Lower leg skin (tissue), 4 donors: Measurements from ENCODE around the gene ADCYAP1R1. TPM values are rescaled to one million over a fixed set of nuclear protein-coding genes. Genes with fewer than 3 reads are reported as not detected.
A peak's percentile ranks its signal among the peaks of the same experiment; 100 is the strongest.

ENCODE experiments used
- DNase-seq, 2 donors: peaks; one replicate each; pipeline ENCODE4 v3.0.0-alpha.2; 2019; ENCODE audit warnings: low spot score in 2 of 2
- H3K4me3 ChIP-seq: fragments of 200-600 bp; sonication (generic); 2 replicates; pipeline ENCODE4 v1.5.1; 2017; ENCODE audit warnings: mild to moderate bottlenecking, low read depth; ENCODE audit not compliant: poor library complexity, severe bottlenecking
- POLR2A ChIP-seq, 2 donors: fragments of 450-650 bp; IDR thresholded peaks; one replicate each; pipeline ENCODE4 v1.6.1; 2016 to 2017; ENCODE audit warnings: antibody characterized with exemption in 2 of 2, mild to moderate bottlenecking in 1 of 2, moderate library complexity in 1 of 2
- WGBS, 2 donors: methylation state at CpG; one replicate each; pipeline ENCODE4 v1.1.5; 2018; 5-methylcytosine and 5-hydroxymethylcytosine counted together
- intact Hi-C: fragments of 100-400 bp; cut with DNase I; formaldehyde crosslinking; loops from one replicate; pipeline ENCODE4 v1.15.0; 2023; ENCODE audit warnings: low total_unique reads
- total RNA-seq, 4 donors: library from RNA; depleted of rRNA; stranded (reverse); fragments of >200 nt; gene quantifications; one replicate each; pipeline ENCODE4 v1.1.0, GENCODE V29; 2016
- TF ChIP-seq, protein P1 (sequence below), 3 donors: fragments of 450-650 bp; IDR thresholded peaks; one replicate each; pipeline ENCODE4 v1.5.1; 2016; ENCODE audit warnings: antibody characterized with exemption in 3 of 3, mild to moderate bottlenecking in 3 of 3, moderate library complexity in 2 of 3

Gene ADCYAP1R1
- total RNA-seq, 4 donors from 2014 or later: 0.52 to 1.2 TPM; not detected in 2

DNA sequence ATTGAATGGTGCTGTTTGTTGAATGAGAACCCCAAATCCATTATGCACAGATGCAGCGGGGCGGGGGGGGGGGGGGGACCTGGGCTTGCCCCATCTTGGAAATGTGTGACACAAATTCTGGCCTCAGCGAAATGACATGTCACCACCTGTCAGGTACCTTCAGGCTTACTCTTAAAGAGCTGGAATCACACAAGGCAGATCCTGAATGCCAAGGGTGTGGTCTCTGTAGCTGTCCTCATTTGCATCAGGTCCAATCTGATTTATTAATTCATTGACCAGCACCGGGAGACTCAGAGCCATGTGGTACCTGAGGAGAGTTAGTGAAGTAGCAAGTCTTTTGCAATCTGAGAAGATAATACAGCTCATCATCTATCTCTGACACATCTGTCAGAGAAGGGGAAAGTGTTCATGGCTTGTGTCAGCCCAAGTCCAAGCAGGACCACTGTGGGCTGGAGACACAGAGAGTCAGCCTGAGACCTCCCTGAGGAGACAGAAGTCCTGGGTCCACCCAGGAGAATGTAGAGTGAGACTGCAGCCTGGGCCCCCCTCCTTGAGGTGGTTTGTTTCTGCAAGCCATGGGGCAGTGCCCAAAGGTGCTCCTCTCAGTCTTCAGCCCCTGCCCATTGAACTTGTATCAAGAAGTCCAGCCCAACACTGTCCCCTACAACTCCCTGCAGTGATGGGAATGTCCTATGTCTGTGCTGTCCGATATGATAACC lies 46.7 kb downstream of the ADCYAP1R1 start:
- no peak overlapping the region for H3K4me3 ChIP-seq
- no peak for TF ChIP-seq POLR2A (IDR thresholded peaks at IDR 0.05)
- TF ChIP-seq, protein P1, sequence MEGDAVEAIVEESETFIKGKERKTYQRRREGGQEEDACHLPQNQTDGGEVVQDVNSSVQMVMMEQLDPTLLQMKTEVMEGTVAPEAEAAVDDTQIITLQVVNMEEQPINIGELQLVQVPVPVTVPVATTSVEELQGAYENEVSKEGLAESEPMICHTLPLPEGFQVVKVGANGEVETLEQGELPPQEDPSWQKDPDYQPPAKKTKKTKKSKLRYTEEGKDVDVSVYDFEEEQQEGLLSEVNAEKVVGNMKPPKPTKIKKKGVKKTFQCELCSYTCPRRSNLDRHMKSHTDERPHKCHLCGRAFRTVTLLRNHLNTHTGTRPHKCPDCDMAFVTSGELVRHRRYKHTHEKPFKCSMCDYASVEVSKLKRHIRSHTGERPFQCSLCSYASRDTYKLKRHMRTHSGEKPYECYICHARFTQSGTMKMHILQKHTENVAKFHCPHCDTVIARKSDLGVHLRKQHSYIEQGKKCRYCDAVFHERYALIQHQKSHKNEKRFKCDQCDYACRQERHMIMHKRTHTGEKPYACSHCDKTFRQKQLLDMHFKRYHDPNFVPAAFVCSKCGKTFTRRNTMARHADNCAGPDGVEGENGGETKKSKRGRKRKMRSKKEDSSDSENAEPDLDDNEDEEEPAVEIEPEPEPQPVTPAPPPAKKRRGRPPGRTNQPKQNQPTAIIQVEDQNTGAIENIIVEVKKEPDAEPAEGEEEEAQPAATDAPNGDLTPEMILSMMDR (IDR thresholded peaks at IDR 0.05): no peak
- WGBS, 2 donors: 57 to 69% methylated on average over 5 of the region's 5 CpGs
- intact Hi-C loops: no loop called here
- peak in 1 of 2 donors; percentile 60 for DNase-seq

DNA sequence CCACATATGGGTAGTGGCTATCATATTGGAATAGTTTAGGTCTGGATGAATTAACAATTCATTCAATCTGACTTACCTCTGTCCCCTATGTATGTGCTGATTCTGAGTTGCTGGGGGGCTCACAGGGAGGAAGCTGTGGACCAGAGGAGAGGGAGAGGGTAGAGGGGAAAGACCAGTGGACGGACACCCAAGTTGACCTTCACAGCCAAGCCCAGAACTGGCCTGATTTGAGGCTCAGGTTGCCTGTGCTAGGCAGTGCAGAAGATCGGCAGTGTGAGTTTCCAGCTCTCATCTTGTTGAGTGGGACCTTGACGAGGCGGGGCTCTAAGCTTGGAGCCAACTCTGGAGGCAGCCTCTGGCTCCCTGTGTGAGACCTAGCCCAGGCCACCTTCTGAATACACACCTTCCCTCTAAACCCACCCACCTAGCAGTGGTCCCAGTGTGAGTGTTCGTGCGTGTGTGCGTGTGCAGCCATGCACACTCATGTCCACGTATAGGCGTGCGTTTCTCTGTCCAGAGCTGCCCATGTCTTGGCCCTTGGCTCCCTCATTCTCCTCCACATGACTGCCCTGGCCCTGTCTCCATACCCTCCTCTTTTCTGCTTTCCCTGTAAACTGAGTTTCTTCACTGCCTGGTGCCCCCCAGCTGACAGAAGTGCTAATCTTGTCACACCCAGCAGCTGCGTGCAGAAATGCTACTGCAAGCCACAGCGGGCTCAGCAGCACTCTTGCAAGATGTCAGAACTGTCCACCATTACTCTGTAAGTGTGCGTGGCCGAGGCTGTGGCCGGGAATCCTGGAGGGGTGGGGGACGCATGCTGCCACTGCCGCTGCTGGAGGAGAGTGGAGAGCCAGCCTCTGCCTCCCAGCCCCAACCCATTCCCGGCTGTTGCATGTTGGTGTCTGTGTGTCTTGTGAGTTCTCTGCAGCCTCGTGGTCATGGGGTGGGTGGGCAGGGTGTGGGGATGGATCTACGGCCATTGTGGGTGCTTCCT lies 47.6 kb downstream of the ADCYAP1R1 start:
- 85% methylated on average over 18 to 20 of the region's 20 CpGs for WGBS, 2 donors
- peak in 1 of 2 donors; percentile 74 for DNase-seq
- no peak overlapping the region for H3K4me3 ChIP-seq
- TF ChIP-seq POLR2A (IDR thresholded peaks at IDR 0.05): no peak
- TF ChIP-seq, protein P1 (IDR thresholded peaks at IDR 0.05): no peak
- intact Hi-C loops: no loop called here

DNA sequence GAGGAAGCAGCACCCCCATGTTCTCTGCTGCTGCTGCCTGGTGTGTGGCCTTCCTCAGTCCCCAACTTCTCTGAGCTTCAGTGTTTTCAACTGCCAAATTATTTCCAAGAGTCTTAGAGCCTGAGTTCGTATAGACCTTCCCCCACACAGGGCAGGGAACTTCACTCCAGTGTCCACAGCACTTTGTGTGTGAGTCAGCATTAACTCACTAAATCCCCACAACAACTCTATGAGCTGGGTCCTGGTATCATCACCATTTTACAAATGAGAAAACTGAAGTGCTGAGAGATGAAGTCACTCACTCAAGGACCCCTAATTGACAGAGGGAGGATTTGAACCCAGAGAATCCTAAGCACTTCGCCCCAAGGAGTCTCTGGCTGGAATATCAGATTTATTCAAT lies 48.3 kb downstream of the ADCYAP1R1 start:
- H3K4me3 ChIP-seq: no peak overlapping the region
- DNase-seq: no peak
- TF ChIP-seq POLR2A (IDR thresholded peaks at IDR 0.05): no peak
- TF ChIP-seq, protein P1 (IDR thresholded peaks at IDR 0.05): no peak
- intact Hi-C loops: no loop called here
- WGBS, 2 donors: 77 to 81% methylated on average over 2 of the region's 2 CpGs

DNA sequence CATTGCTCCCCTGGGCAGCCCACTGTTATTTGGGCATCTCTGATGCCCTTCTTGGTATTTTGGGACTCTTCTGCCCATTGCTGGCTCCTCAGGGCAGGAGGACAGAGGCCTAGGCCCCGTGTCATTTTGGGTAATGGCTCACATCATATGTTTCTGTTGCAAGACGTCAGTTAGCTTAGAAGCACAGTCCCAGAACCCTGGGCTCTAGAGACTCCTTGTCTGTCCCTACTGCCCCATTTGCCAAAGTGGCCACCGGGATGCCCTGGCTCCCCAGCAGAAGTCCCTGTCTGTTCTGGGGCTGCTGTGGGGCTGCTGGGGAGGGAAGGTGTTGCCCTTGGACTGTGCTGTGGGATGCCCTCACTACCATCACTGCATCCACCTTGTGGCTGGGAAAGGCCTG lies 48.8 kb downstream of the ADCYAP1R1 start:
- TF ChIP-seq, protein P1 (IDR thresholded peaks at IDR 0.05): no peak
- TF ChIP-seq POLR2A (IDR thresholded peaks at IDR 0.05): no peak
- WGBS, 2 donors: 88 to 91% methylated on average over 3 of the region's 3 CpGs
- peak in 1 of 2 donors; percentile 52 for DNase-seq
- H3K4me3 ChIP-seq: no peak overlapping the region
- intact Hi-C loops: no loop called here

DNA sequence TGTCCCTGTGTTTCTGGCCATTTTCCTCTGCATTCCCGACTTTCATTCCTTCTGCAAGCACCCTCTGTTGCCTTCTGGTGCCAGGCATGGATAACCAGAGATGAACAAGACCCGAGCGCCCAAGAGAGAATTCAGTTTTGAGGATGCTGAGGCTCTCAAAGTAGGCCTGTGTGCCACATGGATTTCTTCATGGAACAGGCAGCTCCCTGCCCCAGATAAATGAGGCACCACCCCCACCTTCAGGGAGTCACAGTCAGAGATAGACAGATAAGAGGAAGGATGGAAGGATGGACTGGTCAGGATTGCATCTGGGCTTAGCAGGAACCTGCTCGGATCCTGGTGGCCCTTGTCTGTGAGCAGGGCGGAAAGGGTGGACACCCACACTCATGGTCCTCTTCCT lies 49.4 kb downstream of the ADCYAP1R1 start:
- TF ChIP-seq, protein P1 (IDR thresholded peaks at IDR 0.05): no peak
- no peak for TF ChIP-seq POLR2A (IDR thresholded peaks at IDR 0.05)
- 88% methylated on average over 5 of the region's 5 CpGs for WGBS, 2 donors
- no peak overlapping the region for H3K4me3 ChIP-seq
- intact Hi-C loops: no loop called here
- DNase-seq: peak in 1 of 2 donors; percentile 62
